K562 (cell line): ENCODE data around the gene MYLK4. TPM values are rescaled to one million over a fixed set of nuclear protein-coding genes. Genes with fewer than 3 reads are reported as not detected.

ENCODE experiments used
- ATAC-seq: fragments of 200-7000 bp; cut with Tn5 transposase; 3 replicates; pipeline ENCODE4 v1.9.1; 2020; ENCODE audit warnings: moderate library complexity
- BruUV-seq: library from RNA; stranded (reverse); fragments of 400-500 nt; replicated peaks from 2 replicates; lab custom pipeline; 2021; lab: Mats Ljungman, UMichigan
- CTCF ChIA-PET: fragments of 300-600 bp; formaldehyde crosslinking; extraction: SDS; loops from one replicate; lab custom pipeline; 2021; ENCODE audit warnings: low intra/inter-chr PET ratio; lab: Yijun Ruan, JAX
- POLR2A ChIA-PET: fragments of 300-600, 350-650 bp; sonication (Branson Sonifier 250); formaldehyde crosslinking; extraction: SDS; loops from one replicate; lab custom pipeline; 2021; ENCODE audit warnings: antibody characterized with exemption, inconsistent platforms; lab: Yijun Ruan, JAX
- DNase-seq, 4 experiments: peaks; one replicate each; pipeline versions ENCODE4 v3.0.0 to v3.0.0-alpha.2; 2011 to 2018; ENCODE audit warnings: low spot score in 3 of 4, mixed read lengths in 3 of 4; ENCODE audit errors: extremely low read depth in 1 of 4
- FAIRE-seq: peaks from 2 replicates; lab custom pipeline; 2011; peaks lifted over from hg19 to GRCh38; lab: Jason Lieb, UNC
- H2AFZ ChIP-seq: 2 replicates; pipeline ENCODE4 v1.6.0; 2011; ENCODE audit warnings: low read depth, low read length, control low read depth, inconsistent platforms
- H3K27ac ChIP-seq: fragments of 200-600 bp; 3 replicates; pipeline ENCODE4 v1.8.0; 2011; ENCODE audit warnings: low read depth, mild to moderate bottlenecking, control low read depth, inconsistent platforms, low read length, moderate library complexity, mixed read lengths; ENCODE audit errors: extremely low read depth
- H3K27me3 ChIP-seq, 2 experiments: fragments of 300-600 bp in 1 of 2; 2 replicates in 1 of 2; 3 replicates in 1 of 2; pipeline versions ENCODE4 v1.6.0 to v1.8.0; 2011; ENCODE audit warnings: inconsistent platforms in 2 of 2, low read length in 2 of 2, mild to moderate bottlenecking in 1 of 2, mixed read lengths in 1 of 2, moderate library complexity in 1 of 2; ENCODE audit not compliant: control insufficient read depth in 2 of 2, insufficient read depth in 2 of 2
- H3K36me3 ChIP-seq: fragments of 300-600 bp; 3 replicates; pipeline ENCODE4 v1.8.0; 2011; ENCODE audit warnings: mild to moderate bottlenecking, low read length, inconsistent platforms; ENCODE audit not compliant: control insufficient read depth, insufficient read depth
- H3K4me1 ChIP-seq, 2 experiments: fragments of 200-600 bp in 1 of 2; replicated peaks in 1 of 2; 2 replicates in 1 of 2; 3 replicates in 1 of 2; pipeline versions ENCODE4 v1.5.1 to v1.8.0; 2011; ENCODE audit warnings: inconsistent platforms in 2 of 2, low read length in 2 of 2, mild to moderate bottlenecking in 1 of 2, mixed read lengths in 1 of 2, moderate library complexity in 1 of 2; ENCODE audit not compliant: control insufficient read depth in 2 of 2, insufficient read depth in 2 of 2
- H3K4me2 ChIP-seq: 2 replicates; pipeline ENCODE4 v1.6.1; 2011; ENCODE audit warnings: low read length, control low read depth, inconsistent platforms, mixed read lengths; ENCODE audit not compliant: insufficient read depth
- H3K4me3 ChIP-seq: fragments of 200-600 bp; sonication (generic), shearing (Covaris generic); 2 replicates; pipeline ENCODE4 v1.5.1; 2016; ENCODE audit warnings: control low read depth, inconsistent platforms
- H3K79me2 ChIP-seq: fragments of 200-600 bp; 3 replicates; pipeline ENCODE4 v1.8.0; 2011; ENCODE audit warnings: low read length, inconsistent platforms; ENCODE audit not compliant: control insufficient read depth, insufficient read depth
- H3K9ac ChIP-seq, 2 experiments: 2 replicates each; pipeline versions ENCODE4 v1.6.0 to v1.6.1; 2011; ENCODE audit warnings: low read depth in 2 of 2, low read length in 2 of 2, control low read depth in 1 of 2, inconsistent platforms in 1 of 2, mild to moderate bottlenecking in 1 of 2, mixed read lengths in 1 of 2; ENCODE audit not compliant: insufficient read depth in 1 of 2
- H3K9me1 ChIP-seq: one replicate; pipeline ENCODE4 v1.6.0; 2011; ENCODE audit warnings: inconsistent platforms, mild to moderate bottlenecking, low read length, moderate library complexity; ENCODE audit not compliant: control insufficient read depth, insufficient read depth
- H3K9me3 ChIP-seq: replicated peaks from 2 replicates; pipeline ENCODE4 v1.5.1; 2011; ENCODE audit warnings: low read depth, low read length, inconsistent platforms; ENCODE audit not compliant: control insufficient read depth, insufficient read depth
- H4K20me1 ChIP-seq: replicated peaks from 2 replicates; pipeline ENCODE4 v1.6.1; 2011; ENCODE audit warnings: low read length, inconsistent platforms, mixed read lengths; ENCODE audit not compliant: control insufficient read depth, insufficient read depth
- ARNT ChIP-seq, 2 experiments: fragments of 450-650 bp; IDR thresholded peaks; 2 replicates each; pipeline ENCODE4 v1.6.1; 2016; ENCODE audit warnings: mild to moderate bottlenecking in 1 of 2
- CAMTA2 ChIP-seq: fragments of 250-450 bp; sonication (Bioruptor Pico); conservative IDR thresholded peaks from 2 replicates; pipeline ENCODE4 v1.5.1; 2022
- DPF2 ChIP-seq: fragments of 450-650 bp; IDR thresholded peaks from 2 replicates; pipeline ENCODE4 v1.6.1; 2016
- EHMT2 ChIP-seq: fragments of 450-650 bp; IDR thresholded peaks from 2 replicates; pipeline ENCODE4 v1.6.1; 2018; ENCODE audit warnings: antibody characterized with exemption
- ETS1 ChIP-seq: conservative IDR thresholded peaks from 2 replicates; pipeline ENCODE4 v1.6.1; 2011; ENCODE audit warnings: low read depth, mild to moderate bottlenecking, low read length; ENCODE audit not compliant: control insufficient read depth
- EZH2 ChIP-seq: IDR thresholded peaks from 2 replicates; pipeline ENCODE4 v1.6.1; 2012; ENCODE audit warnings: low read depth, mild to moderate bottlenecking, inconsistent platforms, low read length, borderline replicate concordance
- IRF1 ChIP-seq: sonication (generic); formaldehyde crosslinking; IDR thresholded peaks from 2 replicates; pipeline ENCODE4 v1.8.0; 2022; ENCODE audit warnings: missing genetic modification reagents, mild to moderate bottlenecking, borderline replicate concordance
- KLF1 ChIP-seq: fragments of 450-650 bp; IDR thresholded peaks from 2 replicates; pipeline ENCODE4 v1.6.1; 2016; ENCODE audit warnings: missing genetic modification characterization, missing compliant biosample characterization
- OTX1 ChIP-seq: fragments of 450-650 bp; formaldehyde crosslinking; IDR thresholded peaks from 2 replicates; pipeline ENCODE4 v1.4.0; 2022; ENCODE audit warnings: mild to moderate bottlenecking
- POLR2B ChIP-seq: fragments of 450-650 bp; IDR thresholded peaks from 2 replicates; pipeline ENCODE4 v1.6.1; 2018; ENCODE audit warnings: low read depth; ENCODE audit not compliant: partially characterized antibody
- RFX5 ChIP-seq: IDR thresholded peaks from 2 replicates; pipeline ENCODE4 v1.6.1; 2011; ENCODE audit warnings: low read depth, mild to moderate bottlenecking, improper control_type of control experiment, low read length
- SMAD3 ChIP-seq: fragments of 450-650 bp; formaldehyde crosslinking; conservative IDR thresholded peaks from 2 replicates; pipeline ENCODE4 v1.4.0; 2020; ENCODE audit warnings: mild to moderate bottlenecking
- SMARCA5 ChIP-seq: fragments of 450-650 bp; IDR thresholded peaks from 2 replicates; pipeline ENCODE4 v1.6.1; 2016
- USF2 ChIP-seq: sonication (generic); formaldehyde crosslinking; IDR thresholded peaks from 2 replicates; pipeline ENCODE4 v1.5.0; 2020; ENCODE audit warnings: missing genetic modification reagents
- ZBED1 ChIP-seq: IDR thresholded peaks from 2 replicates; pipeline ENCODE4 v1.6.1; 2014
- ZFP36 ChIP-seq: fragments of 150-350 bp; IDR thresholded peaks from 2 replicates; pipeline ENCODE4 v1.6.1; 2018; ENCODE audit warnings: low read length, low read depth; ENCODE audit not compliant: partially characterized antibody
- ZNF12 ChIP-seq: sonication (generic); formaldehyde crosslinking; IDR thresholded peaks from 2 replicates; pipeline ENCODE4 v1.4.0; 2020; ENCODE audit warnings: mild to moderate bottlenecking, missing genetic modification reagents
- ZNF124 ChIP-seq: sonication (generic); formaldehyde crosslinking; IDR thresholded peaks from 2 replicates; pipeline ENCODE4 v1.8.1; 2022; ENCODE audit warnings: missing genetic modification reagents
- ZNF232 ChIP-seq: sonication (generic); formaldehyde crosslinking; IDR thresholded peaks from 2 replicates; pipeline ENCODE4 v1.8.0; 2022; ENCODE audit warnings: mild to moderate bottlenecking, missing genetic modification reagents
- ZNF589 ChIP-seq: fragments of 200-800 bp; sonication (Bioruptor generic); IDR thresholded peaks from 2 replicates; pipeline ENCODE4 v1.6.1; 2016; ENCODE audit warnings: low read depth, missing genetic modification characterization, missing compliant biosample characterization
- ZNF75A ChIP-seq: fragments of 450-650 bp; formaldehyde crosslinking; IDR thresholded peaks from 2 replicates; pipeline ENCODE4 v1.4.0; 2020; ENCODE audit warnings: mild to moderate bottlenecking
- ZNF76 ChIP-seq: fragments of 250-450 bp; sonication (Bioruptor Pico); IDR thresholded peaks from 2 replicates; pipeline ENCODE4 v1.4.0; 2020; ENCODE audit warnings: mild to moderate bottlenecking, moderate library complexity, borderline replicate concordance
- ZNF764 ChIP-seq: fragments of 250-450 bp; sonication (Bioruptor Pico); IDR thresholded peaks from 2 replicates; pipeline ENCODE4 v1.4.0; 2020; ENCODE audit warnings: low read depth, mild to moderate bottlenecking, moderate library complexity
- WGBS: fragments of 100-300 bp; shearing (Covaris generic); methylation state at CpG from one replicate; pipeline ENCODE4 v1.1.6; 2016; ENCODE audit warnings: low coverage, mixed read lengths; ENCODE audit not compliant: insufficient coverage; ENCODE audit errors: missing lambda C conversion rate; 5-methylcytosine and 5-hydroxymethylcytosine counted together
- in situ Hi-C: fragments of 300-500 bp; cut with MboI; formaldehyde crosslinking; loops from 4 replicates; pipeline ENCODE4 v1.15.0; 2018; ENCODE audit warnings: inconsistent platforms, mixed read lengths
- intact Hi-C: fragments of 100-400 bp; cut with micrococcal nuclease; formaldehyde crosslinking; loops from 2 replicates; pipeline ENCODE4 v1.14.2; 2022
- polyA plus RNA-seq, 8 experiments: library from polyadenylated mRNA; depleted of rRNA in 4 of 8; stranded (reverse) in 5 of 8; unstranded in 3 of 8; fragments of >200 nt; fragmentation: Nextera tagmentation in 2 of 8; fragmentation: Illumina TruSeq in 1 of 8; extraction: Ambion mirVana in 2 of 8; extraction: Trizol in 1 of 8; gene quantifications; 2 replicates each; pipeline versions ENCODE4 v1.2.1 to v1.2.3, GENCODE V29; 2011 to 2014; ENCODE audit warnings: inconsistent platforms in 1 of 8, missing spikeins in 1 of 8
- total RNA-seq, 7 experiments: library from RNA; depleted of rRNA in 6 of 7; stranded (reverse); fragments of >200 nt in 6 of 7; fragmentation: Illumina TruSeq in 2 of 7; extraction: Trizol in 2 of 7; gene quantifications; 2 replicates each; pipeline versions ENCODE4 v1.2.1 to v1.2.3, GENCODE V29; 2011 to 2021; ENCODE audit warnings: low replicate concordance in 1 of 7

MYLK4 gene
- total and polyA plus RNA-seq, 9 of the 15 experiments (the other 6 are each of a cell fraction or from before 2014, with no cell fraction given), result 0.01 to 0.15 (median 0.06) TPM

GRCh38 chr6:2732503-2733089 lies 18.1 kb downstream of the MYLK4 start:
- Histone ChIP-seq H3K36me3 (no peaks in the 10 kb centered on the region), H3K79me2 (no peaks in the 10 kb centered on the region), H2AFZ (peak overlapping the region; percentile 91), H3K9me3 (no peaks in the 10 kb centered on the region), H3K27ac (peak overlapping the region; percentile 67; the same call in 2 of the 3 replicates), H3K27me3 (no peaks in the 10 kb centered on the region), H3K4me3 (no peak overlapping the region), H4K20me1 (no peaks in the 10 kb centered on the region), H3K4me2 (no peak overlapping the region), H3K9ac (peak overlapping the region; percentile 15 to 17; a peak in 2 of 4 replicates), H3K4me1 (peaks cover 9 to 41% of the 10 kb centered on the region in 2 experiments; a peak in 4 of 5 replicates), H3K9me1 (peaks cover 3% of the 10 kb centered on the region)
- in situ Hi-C loops (no loop called here), intact Hi-C loops (loop anchor here (10.0 kb wide), 1 partner anchor 992 kb away; no protein-coding TSS in a partner anchor)
- FAIRE-seq (peak; percentile 6), DNase-seq (no peak), ATAC-seq (peak; percentile 26; the same call in 2 of the 3 replicates)
- BruUV-seq, result no TSS peak
- ChIA-PET CTCF (interaction anchor here (0.9 kb wide), 1 partner anchor 18 kb away, joined by 3 read pairs; no protein-coding TSS in a partner anchor), POLR2A (interaction anchor here (0.6 to 2.2 kb wide), 9 partner anchors 10 to 284 kb away, joined by 3 to 13 read pairs (median 3); partner anchors contain the start of gene WRNIP1)
- WGBS, result 25% methylated on average over 5 of the region's 5 CpGs
- TF ChIP-seq ZNF76 (no peak), ETS1 (no peak), DPF2 (no peak), ARNT (IDR thresholded peaks at IDR 0.05) (no peak), ZNF764 (CRISPR knock-in tag) (no peak), RFX5 (no peak), SMARCA5 (no peak), SMAD3 (0 out of 2 replicates have a peak, but pooled peaks have one; percentile 27), ZNF589 (CRISPR knock-in tag) (no peak), KLF1 (tag) (no peak), CAMTA2 (CRISPR knock-in tag) (0 out of 2 replicates have a peak, but pooled peaks have one; percentile 31), POLR2B (no peak), ZNF124 (CRISPR knock-in tag) (no peak), ZNF75A (CRISPR knock-in tag) (no peak), IRF1 (CRISPR knock-in tag) (no peak), ZNF12 (CRISPR knock-in tag) (no peak), EZH2 (no peak), USF2 (no peak), OTX1 (CRISPR knock-in tag) (0 out of 2 replicates have a peak, but pooled peaks have one; percentile 52), ZBED1 (no peak), EHMT2 (no peak), ZNF232 (CRISPR knock-in tag) (no peak), ZFP36 (no peak)
